Measurements from ENCODE around the gene CDK5RAP1. TPM values are rescaled to one million over a fixed set of nuclear protein-coding genes. Genes with fewer than 3 reads are reported as not detected.

The CDK5RAP1 gene
- total RNA-seq, 1 experiment from 2014 or later = 56.3 TPM

DNA sequence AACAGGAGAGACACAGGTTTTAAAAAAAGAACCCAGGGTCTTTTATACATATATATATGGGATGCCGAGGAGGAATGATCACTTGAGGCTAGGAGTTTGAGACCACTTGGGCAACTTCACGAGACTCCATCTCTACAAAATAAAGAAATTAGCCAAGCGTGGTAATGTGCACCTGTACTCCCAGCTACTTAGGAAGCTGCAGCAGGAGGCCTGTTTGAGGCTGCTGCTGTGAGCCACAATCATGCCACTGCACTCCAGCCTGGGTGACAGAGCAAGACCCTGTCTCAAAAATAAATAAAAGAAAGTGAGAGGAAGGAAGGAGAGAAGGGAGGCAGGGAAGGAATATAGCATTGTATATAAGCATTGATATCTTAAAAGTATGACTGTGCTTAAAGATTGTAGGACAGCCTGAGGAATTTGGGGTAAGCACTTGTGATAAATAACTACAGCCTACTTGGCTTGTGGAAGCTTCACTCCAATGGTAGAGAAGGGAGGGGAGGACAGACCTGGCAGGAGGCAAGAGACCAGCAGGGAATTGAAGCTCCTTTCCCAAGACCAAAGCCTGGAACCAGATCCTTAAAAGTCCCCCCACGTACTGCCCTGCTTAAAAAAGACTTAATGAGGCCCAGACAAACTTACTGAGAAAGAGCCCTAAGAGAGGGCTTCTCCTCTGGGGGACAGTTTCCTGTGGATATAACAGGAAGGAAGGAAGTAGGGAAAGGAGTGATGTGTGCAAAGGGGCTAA is 44.7 kb upstream of the CDK5RAP1 start:
- TF ChIP-seq, protein P1, sequence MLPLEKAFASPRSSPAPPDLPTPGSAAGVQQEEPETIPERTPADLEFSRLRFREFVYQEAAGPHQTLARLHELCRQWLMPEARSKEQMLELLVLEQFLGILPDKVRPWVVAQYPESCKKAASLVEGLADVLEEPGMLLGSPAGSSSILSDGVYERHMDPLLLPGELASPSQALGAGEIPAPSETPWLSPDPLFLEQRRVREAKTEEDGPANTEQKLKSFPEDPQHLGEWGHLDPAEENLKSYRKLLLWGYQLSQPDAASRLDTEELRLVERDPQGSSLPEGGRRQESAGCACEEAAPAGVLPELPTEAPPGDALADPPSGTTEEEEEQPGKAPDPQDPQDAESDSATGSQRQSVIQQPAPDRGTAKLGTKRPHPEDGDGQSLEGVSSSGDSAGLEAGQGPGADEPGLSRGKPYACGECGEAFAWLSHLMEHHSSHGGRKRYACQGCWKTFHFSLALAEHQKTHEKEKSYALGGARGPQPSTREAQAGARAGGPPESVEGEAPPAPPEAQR (CRISPR knock-in tag; IDR thresholded peaks at IDR 0.05) = no peak
- no peak for TF ChIP-seq NFYB (CRISPR knock-in tag; conservative IDR thresholded peaks at IDR 0.05; ENCODE audit: low read depth)
- TF ChIP-seq RELA (CRISPR knock-in tag; IDR thresholded peaks at IDR 0.05; ENCODE audit: borderline replicate concordance) = no peak
- TF ChIP-seq, protein P2, sequence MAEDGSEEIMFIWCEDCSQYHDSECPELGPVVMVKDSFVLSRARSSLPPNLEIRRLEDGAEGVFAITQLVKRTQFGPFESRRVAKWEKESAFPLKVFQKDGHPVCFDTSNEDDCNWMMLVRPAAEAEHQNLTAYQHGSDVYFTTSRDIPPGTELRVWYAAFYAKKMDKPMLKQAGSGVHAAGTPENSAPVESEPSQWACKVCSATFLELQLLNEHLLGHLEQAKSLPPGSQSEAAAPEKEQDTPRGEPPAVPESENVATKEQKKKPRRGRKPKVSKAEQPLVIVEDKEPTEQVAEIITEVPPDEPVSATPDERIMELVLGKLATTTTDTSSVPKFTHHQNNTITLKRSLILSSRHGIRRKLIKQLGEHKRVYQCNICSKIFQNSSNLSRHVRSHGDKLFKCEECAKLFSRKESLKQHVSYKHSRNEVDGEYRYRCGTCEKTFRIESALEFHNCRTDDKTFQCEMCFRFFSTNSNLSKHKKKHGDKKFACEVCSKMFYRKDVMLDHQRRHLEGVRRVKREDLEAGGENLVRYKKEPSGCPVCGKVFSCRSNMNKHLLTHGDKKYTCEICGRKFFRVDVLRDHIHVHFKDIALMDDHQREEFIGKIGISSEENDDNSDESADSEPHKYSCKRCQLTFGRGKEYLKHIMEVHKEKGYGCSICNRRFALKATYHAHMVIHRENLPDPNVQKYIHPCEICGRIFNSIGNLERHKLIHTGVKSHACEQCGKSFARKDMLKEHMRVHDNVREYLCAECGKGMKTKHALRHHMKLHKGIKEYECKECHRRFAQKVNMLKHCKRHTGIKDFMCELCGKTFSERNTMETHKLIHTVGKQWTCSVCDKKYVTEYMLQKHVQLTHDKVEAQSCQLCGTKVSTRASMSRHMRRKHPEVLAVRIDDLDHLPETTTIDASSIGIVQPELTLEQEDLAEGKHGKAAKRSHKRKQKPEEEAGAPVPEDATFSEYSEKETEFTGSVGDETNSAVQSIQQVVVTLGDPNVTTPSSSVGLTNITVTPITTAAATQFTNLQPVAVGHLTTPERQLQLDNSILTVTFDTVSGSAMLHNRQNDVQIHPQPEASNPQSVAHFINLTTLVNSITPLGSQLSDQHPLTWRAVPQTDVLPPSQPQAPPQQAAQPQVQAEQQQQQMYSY (CRISPR knock-in tag; IDR thresholded peaks at IDR 0.05) = no peak
- no peak for TF ChIP-seq TEAD1 (CRISPR knock-in tag; IDR thresholded peaks at IDR 0.05)
- TF ChIP-seq MXD4 (CRISPR knock-in tag; IDR thresholded peaks at IDR 0.05; ENCODE audit: borderline replicate concordance) = no peak
- TF ChIP-seq, protein P3, sequence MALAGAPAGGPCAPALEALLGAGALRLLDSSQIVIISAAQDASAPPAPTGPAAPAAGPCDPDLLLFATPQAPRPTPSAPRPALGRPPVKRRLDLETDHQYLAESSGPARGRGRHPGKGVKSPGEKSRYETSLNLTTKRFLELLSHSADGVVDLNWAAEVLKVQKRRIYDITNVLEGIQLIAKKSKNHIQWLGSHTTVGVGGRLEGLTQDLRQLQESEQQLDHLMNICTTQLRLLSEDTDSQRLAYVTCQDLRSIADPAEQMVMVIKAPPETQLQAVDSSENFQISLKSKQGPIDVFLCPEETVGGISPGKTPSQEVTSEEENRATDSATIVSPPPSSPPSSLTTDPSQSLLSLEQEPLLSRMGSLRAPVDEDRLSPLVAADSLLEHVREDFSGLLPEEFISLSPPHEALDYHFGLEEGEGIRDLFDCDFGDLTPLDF (CRISPR knock-in tag; IDR thresholded peaks at IDR 0.05) = no peak
- no peak for TF ChIP-seq KAT7 (CRISPR knock-in tag; IDR thresholded peaks at IDR 0.05; ENCODE audit: borderline replicate concordance)
- no peak for TF ChIP-seq HMGA2 (CRISPR knock-in tag; IDR thresholded peaks at IDR 0.05)
- no peak for TF ChIP-seq ZNF232 (CRISPR knock-in tag; IDR thresholded peaks at IDR 0.05)
- ATAC-seq (no peak), DNase-seq (ENCODE audit: low spot score) (no peak)
- Mint-ChIP-seq H3K27ac (no peak overlapping the region), H3K4me3 (no peak overlapping the region), H3K27me3 (ENCODE audit: low read depth) (peaks cover 40% of the 10 kb centered on the region), H3K9me3 (peaks cover 5% of the 10 kb centered on the region), H3K36me3 (peaks cover 3% of the 10 kb centered on the region; the same call in 1 of the 2 replicates), H3K4me1 (peaks cover 12% of the 10 kb centered on the region)
- ChIA-PET POLR2A (no interaction called here), CTCF (interaction anchor here (2.2 to 3.8 kb wide), 2 partner anchors 11 to 207 kb away, joined by 8 to 27 read pairs; no protein-coding TSS in a partner anchor)

DNA sequence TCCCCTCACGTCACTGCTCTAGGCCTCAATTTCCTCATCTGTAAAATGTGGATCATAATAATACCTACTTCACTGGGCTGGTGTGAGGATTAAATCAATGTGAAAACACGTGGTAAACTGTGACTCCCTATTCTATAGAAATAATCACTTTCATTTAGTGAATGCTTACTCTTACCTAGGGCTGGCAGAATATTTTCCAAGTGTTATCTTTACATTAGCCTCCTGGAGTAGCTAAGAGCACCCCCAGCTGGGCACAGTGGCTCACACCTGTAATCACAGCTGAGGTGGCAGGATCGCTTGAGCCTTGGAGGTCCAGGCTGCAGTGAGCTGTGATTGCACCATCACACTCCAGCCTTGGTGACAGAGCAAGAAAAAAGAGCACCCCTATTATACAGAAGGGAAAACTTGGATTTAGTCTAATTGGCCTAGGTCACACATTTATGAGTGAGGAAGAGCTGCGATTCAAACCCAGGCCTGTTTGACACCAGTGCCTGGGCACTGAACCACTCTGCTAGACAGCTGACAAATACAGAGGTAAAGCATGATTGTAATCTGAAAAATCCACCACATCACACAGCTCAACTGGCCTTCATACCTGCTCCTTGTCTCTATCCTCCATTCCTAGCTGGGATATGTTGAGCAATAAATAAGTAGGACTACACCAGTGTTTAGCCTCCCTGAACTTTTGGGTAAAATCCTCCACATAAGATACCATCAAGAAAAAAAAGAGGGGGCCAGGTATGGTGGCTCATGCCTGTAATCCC is 43.7 kb upstream of the CDK5RAP1 start:
- H3K9me3 Mint-ChIP-seq = peaks cover 5% of the 10 kb centered on the region
- H3K27me3 Mint-ChIP-seq (ENCODE audit: low read depth) = peaks cover 42% of the 10 kb centered on the region
- H3K4me3 Mint-ChIP-seq = peak overlapping the region; percentile 86
- CTCF ChIA-PET = interaction anchor here (0.6 to 3.8 kb wide), 17 partner anchors 13 to 993 kb away, joined by 3 to 31 read pairs (median 4); partner anchors contain the start of genes ACTL10 and CBFA2T2
- TF ChIP-seq ZNF121 (CRISPR knock-in tag; IDR thresholded peaks at IDR 0.05) (no peak), GABPB1 (CRISPR knock-in tag; IDR thresholded peaks at IDR 0.05) (peak; percentile 56; the same call in 1 of the 2 replicates)
- DNase-seq (ENCODE audit: low spot score) (peak; percentile 27), ATAC-seq (no peak)
- H3K27ac Mint-ChIP-seq = no peak overlapping the region
- peaks cover 12% of the 10 kb centered on the region for H3K4me1 Mint-ChIP-seq
- H3K36me3 Mint-ChIP-seq = peaks cover 3% of the 10 kb centered on the region; the same call in 1 of the 2 replicates
- POLR2A ChIA-PET = interaction anchor here (0.5 to 0.7 kb wide), 2 partner anchors 11 to 22 kb away, joined by 3 to 4 read pairs; no protein-coding TSS in a partner anchor

Measured in WTC11 (cell line).